ENCODE measurements around the gene CAMTA1. TPM values are rescaled to one million over a fixed set of nuclear protein-coding genes. Genes with fewer than 3 reads are reported as not detected.

The CAMTA1 gene
- polyA plus RNA-seq, 1 donor (not counting 4 experiments of a cell fraction or from before 2014, with no cell fraction given): 51.4 TPM

DNA sequence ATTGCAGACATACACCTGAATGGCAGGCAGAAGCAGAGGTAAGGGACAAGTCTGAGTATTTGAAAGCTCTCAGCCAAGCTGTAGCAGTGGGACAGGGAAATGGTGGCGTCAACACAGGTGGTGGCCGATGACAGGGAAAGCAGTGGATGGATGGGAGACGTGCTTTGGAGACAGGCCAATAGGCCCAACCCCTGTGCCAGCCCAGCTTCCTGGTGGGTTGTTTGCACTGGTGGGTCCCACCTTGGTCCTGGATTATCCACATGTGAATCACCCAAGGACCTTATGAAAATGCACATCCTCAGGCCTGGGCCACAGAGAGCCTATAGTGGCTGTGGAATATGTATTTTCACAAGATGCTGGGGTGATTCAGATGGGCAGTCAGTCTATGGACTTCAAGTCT, 782.1 kb downstream of the CAMTA1 start:
- dilution Hi-C loops (cut with MboI; ENCODE audit: extremely low pct_ligation_motif_present, low sequenced_read_pairs): no loop called here
- no peaks in the 10 kb centered on the region for H4K20me1 ChIP-seq (ENCODE audit: control insufficient read depth, extremely low read depth, insufficient read depth, low read length)
- no peak for FAIRE-seq

GRCh38 chr1:7568053-7568452, 782.8 kb downstream of the CAMTA1 start:
- DNase-seq (ENCODE audit: low read depth, low spot score) (no peak), FAIRE-seq (no peak)
- Histone ChIP-seq H3K79me2 (ENCODE audit: control insufficient read depth, insufficient read depth, low read length) (no peaks in the 10 kb centered on the region), H3K4me3 (ENCODE audit: control insufficient read depth in 2 of 3, extremely low read depth in 1 of 3, insufficient read depth in 2 of 3, low read depth in 1 of 3, low read length in 3 of 3) (no peak overlapping the region), H3K9me3 (ENCODE audit: control insufficient read depth, low read depth, low read length) (no peaks in the 10 kb centered on the region), H3K9ac (ENCODE audit: control insufficient read depth, extremely low read depth, insufficient read depth, low read length) (no peak overlapping the region), H4K20me1 (ENCODE audit: control insufficient read depth, extremely low read depth, insufficient read depth, low read length) (no peaks in the 10 kb centered on the region), H3K4me1 (ENCODE audit: control insufficient read depth, extremely low read depth, insufficient read depth, low read length) (peaks cover 26% of the 10 kb centered on the region), H3K9me1 (ENCODE audit: control insufficient read depth, extremely low read depth, insufficient read depth, low read length) (no peaks in the 10 kb centered on the region), H3K27ac (ENCODE audit: control insufficient read depth, insufficient read depth, low read length) (no peak overlapping the region), H3K4me2 (ENCODE audit: control insufficient read depth, extremely low read depth, insufficient read depth, low read depth, low read length) (no peak overlapping the region), H2AFZ (ENCODE audit: control insufficient read depth, low read length) (no peak overlapping the region), H3K27me3 (ENCODE audit: control insufficient read depth, extremely low read depth, insufficient read depth, low read length) (no peaks in the 10 kb centered on the region), H3K36me3 (ENCODE audit: control insufficient read depth in 2 of 2, extremely low read depth in 1 of 2, insufficient read depth in 2 of 2, low read length in 2 of 2) (no peaks in the 10 kb centered on the region)
- no peak for TF ChIP-seq EZH2 (IDR thresholded peaks at IDR 0.05; ENCODE audit: low read length)
- TF ChIP-seq, protein P1, sequence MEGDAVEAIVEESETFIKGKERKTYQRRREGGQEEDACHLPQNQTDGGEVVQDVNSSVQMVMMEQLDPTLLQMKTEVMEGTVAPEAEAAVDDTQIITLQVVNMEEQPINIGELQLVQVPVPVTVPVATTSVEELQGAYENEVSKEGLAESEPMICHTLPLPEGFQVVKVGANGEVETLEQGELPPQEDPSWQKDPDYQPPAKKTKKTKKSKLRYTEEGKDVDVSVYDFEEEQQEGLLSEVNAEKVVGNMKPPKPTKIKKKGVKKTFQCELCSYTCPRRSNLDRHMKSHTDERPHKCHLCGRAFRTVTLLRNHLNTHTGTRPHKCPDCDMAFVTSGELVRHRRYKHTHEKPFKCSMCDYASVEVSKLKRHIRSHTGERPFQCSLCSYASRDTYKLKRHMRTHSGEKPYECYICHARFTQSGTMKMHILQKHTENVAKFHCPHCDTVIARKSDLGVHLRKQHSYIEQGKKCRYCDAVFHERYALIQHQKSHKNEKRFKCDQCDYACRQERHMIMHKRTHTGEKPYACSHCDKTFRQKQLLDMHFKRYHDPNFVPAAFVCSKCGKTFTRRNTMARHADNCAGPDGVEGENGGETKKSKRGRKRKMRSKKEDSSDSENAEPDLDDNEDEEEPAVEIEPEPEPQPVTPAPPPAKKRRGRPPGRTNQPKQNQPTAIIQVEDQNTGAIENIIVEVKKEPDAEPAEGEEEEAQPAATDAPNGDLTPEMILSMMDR (optimal IDR thresholded peaks at IDR 0.05 in 1 of 3, IDR thresholded peaks at IDR 0.05 in 1 of 3, conservative IDR thresholded peaks at IDR 0.05 in 1 of 3; ENCODE audit: extremely low read depth in 1 of 3, insufficient read depth in 2 of 3, low read length in 3 of 3): no peak
- dilution Hi-C loops (cut with MboI; ENCODE audit: extremely low pct_ligation_motif_present, low sequenced_read_pairs): no loop called here

More for the DNA sequence above, 782.1 kb downstream of the CAMTA1 start:
- Histone ChIP-seq H3K9me1 (ENCODE audit: control insufficient read depth, extremely low read depth, insufficient read depth, low read length) (no peaks in the 10 kb centered on the region), H3K4me3 (ENCODE audit: control insufficient read depth in 2 of 3, extremely low read depth in 1 of 3, insufficient read depth in 2 of 3, low read depth in 1 of 3, low read length in 3 of 3) (no peak overlapping the region), H3K79me2 (ENCODE audit: control insufficient read depth, insufficient read depth, low read length) (no peaks in the 10 kb centered on the region), H2AFZ (ENCODE audit: control insufficient read depth, low read length) (no peak overlapping the region), H3K4me1 (ENCODE audit: control insufficient read depth, extremely low read depth, insufficient read depth, low read length) (peaks cover 20% of the 10 kb centered on the region), H3K27me3 (ENCODE audit: control insufficient read depth, extremely low read depth, insufficient read depth, low read length) (no peaks in the 10 kb centered on the region), H3K9ac (ENCODE audit: control insufficient read depth, extremely low read depth, insufficient read depth, low read length) (no peak overlapping the region), H3K9me3 (ENCODE audit: control insufficient read depth, low read depth, low read length) (no peaks in the 10 kb centered on the region), H3K27ac (ENCODE audit: control insufficient read depth, insufficient read depth, low read length) (no peak overlapping the region), H3K4me2 (ENCODE audit: control insufficient read depth, extremely low read depth, insufficient read depth, low read depth, low read length) (no peak overlapping the region), H3K36me3 (ENCODE audit: control insufficient read depth in 2 of 2, extremely low read depth in 1 of 2, insufficient read depth in 2 of 2, low read length in 2 of 2) (no peaks in the 10 kb centered on the region)
- TF ChIP-seq, protein P1 (optimal IDR thresholded peaks at IDR 0.05 in 1 of 3, IDR thresholded peaks at IDR 0.05 in 1 of 3, conservative IDR thresholded peaks at IDR 0.05 in 1 of 3; ENCODE audit: extremely low read depth in 1 of 3, insufficient read depth in 2 of 3, low read length in 3 of 3): no peak
- TF ChIP-seq EZH2 (IDR thresholded peaks at IDR 0.05; ENCODE audit: low read length): no peak
- no peak for DNase-seq (ENCODE audit: low read depth, low spot score)

All from keratinocyte (primary cell).